OCI-LY3 (cell line): ENCODE results near the gene CIB1.

Source experiments
- H2AFZ ChIP-seq: fragments of 200-600, 300-600 bp; shearing (Covaris generic); 2 replicates; pipeline ENCODE4 v1.6.0; 2014; ENCODE audit warnings: antibody characterized with exemption, low read depth, low read length
- H3K27ac ChIP-seq: fragments of 200-600, 300-600 bp; sonication (generic); 2 replicates; pipeline ENCODE4 v1.5.1; 2014; ENCODE audit warnings: mild to moderate bottlenecking, low read length, moderate library complexity, mixed read lengths
- H3K27me3 ChIP-seq: fragments of 200-600, 300-600 bp; sonication (generic); 2 replicates; pipeline ENCODE4 v1.6.1; 2014; ENCODE audit warnings: low read depth, low read length, mixed read lengths
- H3K36me3 ChIP-seq: fragments of 200-600, 300-600 bp; sonication (generic); replicated peaks from 2 replicates; pipeline ENCODE3; 2014; ENCODE audit warnings: low read depth, low read length, mixed read lengths
- H3K4me1 ChIP-seq: fragments of 300-600, 200-600 bp; sonication (generic); 2 replicates; pipeline ENCODE4 v1.6.1; 2014; ENCODE audit warnings: low read length, mixed read lengths
- H3K4me2 ChIP-seq: fragments of 200-600, 300-600 bp; sonication (generic); 2 replicates; pipeline ENCODE4 v1.6.1; 2014; ENCODE audit warnings: low read length, mixed read lengths
- H3K4me3 ChIP-seq: fragments of 300-600, 200-600 bp; sonication (generic); 2 replicates; pipeline ENCODE4 v1.5.1; 2014; ENCODE audit warnings: antibody characterized with exemption, mild to moderate bottlenecking, low read length, moderate library complexity
- H3K79me2 ChIP-seq: fragments of 300-600, 200-600 bp; shearing (Covaris generic); 2 replicates; pipeline ENCODE4 v1.6.1; 2014; ENCODE audit warnings: mild to moderate bottlenecking, low read length, mixed read lengths
- H3K9ac ChIP-seq: fragments of 300-600, 200-600 bp; shearing (Covaris generic); 2 replicates; pipeline ENCODE4 v1.6.0; 2014; ENCODE audit warnings: mild to moderate bottlenecking, low read length, moderate library complexity
- H3K9me3 ChIP-seq: fragments of 200-600, 300-600 bp; shearing (Covaris generic); 2 replicates; pipeline ENCODE4 v1.6.1; 2014; ENCODE audit warnings: low read length, mixed read lengths; ENCODE audit not compliant: insufficient read depth
- H4K20me1 ChIP-seq: fragments of 200-600, 300-600 bp; sonication (generic); 2 replicates; pipeline ENCODE4 v1.6.1; 2016; ENCODE audit warnings: low read length, mixed read lengths; ENCODE audit not compliant: insufficient read depth
- EZH2phosphoT487 ChIP-seq: fragments of 200-600 bp; shearing (Covaris generic); IDR thresholded peaks from 2 replicates; pipeline ENCODE4 v1.6.1; 2018; ENCODE audit warnings: antibody characterized with exemption, mixed run types, low read depth
- TF ChIP-seq, protein P1 (sequence below): fragments of 200-600, 300-600 bp; sonication (generic); IDR thresholded peaks from 2 replicates; pipeline ENCODE4 v1.5.1; 2014; ENCODE audit warnings: antibody characterized with exemption, low read length, low read depth

CIB1 gene

DNA sequence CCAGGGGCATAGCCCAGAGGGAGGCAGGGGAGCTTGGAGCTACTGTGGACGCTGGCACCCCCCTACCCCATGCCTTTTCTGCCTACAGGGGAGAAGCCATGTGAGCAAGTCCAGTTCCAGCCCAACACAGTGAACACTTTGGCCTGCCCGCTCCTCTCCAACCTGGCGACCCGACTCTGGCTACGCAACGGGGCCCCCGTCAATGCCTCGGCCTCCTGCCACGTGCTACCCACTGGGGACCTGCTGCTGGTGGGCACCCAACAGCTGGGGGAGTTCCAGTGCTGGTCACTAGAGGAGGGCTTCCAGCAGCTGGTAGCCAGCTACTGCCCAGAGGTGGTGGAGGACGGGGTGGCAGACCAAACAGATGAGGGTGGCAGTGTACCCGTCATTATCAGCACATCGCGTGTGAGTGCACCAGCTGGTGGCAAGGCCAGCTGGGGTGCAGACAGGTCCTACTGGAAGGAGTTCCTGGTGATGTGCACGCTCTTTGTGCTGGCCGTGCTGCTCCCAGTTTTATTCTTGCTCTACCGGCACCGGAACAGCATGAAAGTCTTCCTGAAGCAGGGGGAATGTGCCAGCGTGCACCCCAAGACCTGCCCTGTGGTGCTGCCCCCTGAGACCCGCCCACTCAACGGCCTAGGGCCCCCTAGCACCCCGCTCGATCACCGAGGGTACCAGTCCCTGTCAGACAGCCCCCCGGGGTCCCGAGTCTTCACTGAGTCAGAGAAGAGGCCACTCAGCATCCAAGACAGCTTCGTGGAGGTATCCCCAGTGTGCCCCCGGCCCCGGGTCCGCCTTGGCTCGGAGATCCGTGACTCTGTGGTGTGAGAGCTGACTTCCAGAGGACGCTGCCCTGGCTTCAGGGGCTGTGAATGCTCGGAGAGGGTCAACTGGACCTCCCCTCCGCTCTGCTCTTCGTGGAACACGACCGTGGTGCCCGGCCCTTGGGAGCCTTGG lies 5.6 kb downstream of the CIB1 start:
- Histone ChIP-seq H4K20me1 (no peaks in the 10 kb centered on the region; the same call in 1 of the 2 replicates), H3K4me1 (peaks cover 5% of the 10 kb centered on the region), H3K36me3 (peaks cover 24% of the 10 kb centered on the region)

DNA sequence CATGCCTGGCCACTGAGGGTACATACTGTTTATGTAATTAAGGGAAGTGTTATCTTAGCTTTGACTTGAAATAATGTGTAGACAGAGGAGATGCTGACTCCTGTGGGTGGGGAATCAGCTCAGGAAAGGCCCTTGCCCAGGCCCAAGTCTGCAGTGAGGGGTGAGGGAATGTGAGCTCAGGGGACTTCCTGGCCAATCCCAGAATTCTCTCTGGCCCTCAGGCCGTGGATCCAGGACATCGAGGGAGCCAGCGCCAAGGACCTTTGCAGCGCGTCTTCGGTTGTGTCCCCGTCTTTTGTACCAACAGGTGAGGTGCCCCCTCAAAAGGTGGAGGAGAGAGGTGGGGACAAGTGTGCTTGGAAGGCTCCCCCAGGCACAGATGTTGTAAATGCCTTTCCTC lies 6.4 kb downstream of the CIB1 start:
- Histone ChIP-seq H4K20me1 (no peaks in the 10 kb centered on the region; the same call in 1 of the 2 replicates), H2AFZ (no peak overlapping the region), H3K27ac (no peak overlapping the region), H3K4me3 (no peak overlapping the region), H3K4me2 (no peak overlapping the region), H3K9me3 (no peaks in the 10 kb centered on the region), H3K9ac (no peak overlapping the region), H3K27me3 (no peaks in the 10 kb centered on the region), H3K79me2 (no peaks in the 10 kb centered on the region), H3K36me3 (peaks cover 24% of the 10 kb centered on the region), H3K4me1 (no peaks in the 10 kb centered on the region)
- no peak for TF ChIP-seq EZH2phosphoT487
- TF ChIP-seq, protein P1, sequence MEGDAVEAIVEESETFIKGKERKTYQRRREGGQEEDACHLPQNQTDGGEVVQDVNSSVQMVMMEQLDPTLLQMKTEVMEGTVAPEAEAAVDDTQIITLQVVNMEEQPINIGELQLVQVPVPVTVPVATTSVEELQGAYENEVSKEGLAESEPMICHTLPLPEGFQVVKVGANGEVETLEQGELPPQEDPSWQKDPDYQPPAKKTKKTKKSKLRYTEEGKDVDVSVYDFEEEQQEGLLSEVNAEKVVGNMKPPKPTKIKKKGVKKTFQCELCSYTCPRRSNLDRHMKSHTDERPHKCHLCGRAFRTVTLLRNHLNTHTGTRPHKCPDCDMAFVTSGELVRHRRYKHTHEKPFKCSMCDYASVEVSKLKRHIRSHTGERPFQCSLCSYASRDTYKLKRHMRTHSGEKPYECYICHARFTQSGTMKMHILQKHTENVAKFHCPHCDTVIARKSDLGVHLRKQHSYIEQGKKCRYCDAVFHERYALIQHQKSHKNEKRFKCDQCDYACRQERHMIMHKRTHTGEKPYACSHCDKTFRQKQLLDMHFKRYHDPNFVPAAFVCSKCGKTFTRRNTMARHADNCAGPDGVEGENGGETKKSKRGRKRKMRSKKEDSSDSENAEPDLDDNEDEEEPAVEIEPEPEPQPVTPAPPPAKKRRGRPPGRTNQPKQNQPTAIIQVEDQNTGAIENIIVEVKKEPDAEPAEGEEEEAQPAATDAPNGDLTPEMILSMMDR = no peak

More for the DNA sequence above, 5.6 kb downstream of the CIB1 start:
- H3K9me3 ChIP-seq = no peaks in the 10 kb centered on the region
- H3K4me3 ChIP-seq = no peak overlapping the region
- no peak overlapping the region for H3K27ac ChIP-seq
- no peak overlapping the region for H3K9ac ChIP-seq
- no peak for TF ChIP-seq EZH2phosphoT487
- TF ChIP-seq, protein P1 = no peak
- no peak overlapping the region for H2AFZ ChIP-seq
- H3K79me2 ChIP-seq = peaks cover 3% of the 10 kb centered on the region; the same call in 1 of the 2 replicates
- no peak overlapping the region for H3K4me2 ChIP-seq
- H3K27me3 ChIP-seq = no peaks in the 10 kb centered on the region

DNA sequence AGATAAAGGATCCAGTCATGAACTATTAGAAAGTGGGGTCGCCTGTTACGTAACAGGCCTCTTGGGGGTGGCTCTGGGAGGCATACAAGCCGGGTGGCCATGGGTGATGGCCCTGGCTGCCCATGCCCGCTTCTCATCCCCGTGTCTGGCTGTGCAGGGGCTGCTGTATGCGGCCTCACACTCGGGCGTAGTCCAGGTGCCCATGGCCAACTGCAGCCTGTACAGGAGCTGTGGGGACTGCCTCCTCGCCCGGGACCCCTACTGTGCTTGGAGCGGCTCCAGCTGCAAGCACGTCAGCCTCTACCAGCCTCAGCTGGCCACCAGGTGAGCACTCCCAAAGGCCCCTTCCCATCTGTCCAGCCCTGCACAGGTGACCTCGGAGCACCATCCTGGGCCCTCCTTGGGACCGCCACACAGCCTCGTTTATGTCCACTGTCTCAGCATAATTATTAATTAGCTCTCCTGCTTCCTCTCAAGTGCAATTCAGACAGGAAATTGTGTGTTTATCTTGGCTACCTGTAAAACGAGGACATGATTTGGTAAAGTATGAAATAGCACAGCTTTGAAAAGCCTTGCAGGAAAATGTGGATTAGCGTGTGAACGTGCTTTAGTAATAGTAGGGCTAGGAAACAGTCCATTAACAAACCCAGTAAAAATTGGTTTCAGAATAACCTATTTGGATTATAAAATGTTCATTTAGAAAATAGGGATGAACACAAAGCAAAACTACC lies 8.1 kb downstream of the CIB1 start:
- Histone ChIP-seq H3K79me2 (no peaks in the 10 kb centered on the region), H3K4me3 (no peak overlapping the region), H2AFZ (no peak overlapping the region), H3K36me3 (peaks cover 19% of the 10 kb centered on the region), H3K4me2 (no peak overlapping the region), H3K27me3 (no peaks in the 10 kb centered on the region), H4K20me1 (no peaks in the 10 kb centered on the region), H3K9me3 (no peaks in the 10 kb centered on the region), H3K9ac (no peak overlapping the region), H3K4me1 (no peaks in the 10 kb centered on the region), H3K27ac (no peak overlapping the region)
- TF ChIP-seq EZH2phosphoT487 = no peak
- TF ChIP-seq, protein P1 = no peak

DNA sequence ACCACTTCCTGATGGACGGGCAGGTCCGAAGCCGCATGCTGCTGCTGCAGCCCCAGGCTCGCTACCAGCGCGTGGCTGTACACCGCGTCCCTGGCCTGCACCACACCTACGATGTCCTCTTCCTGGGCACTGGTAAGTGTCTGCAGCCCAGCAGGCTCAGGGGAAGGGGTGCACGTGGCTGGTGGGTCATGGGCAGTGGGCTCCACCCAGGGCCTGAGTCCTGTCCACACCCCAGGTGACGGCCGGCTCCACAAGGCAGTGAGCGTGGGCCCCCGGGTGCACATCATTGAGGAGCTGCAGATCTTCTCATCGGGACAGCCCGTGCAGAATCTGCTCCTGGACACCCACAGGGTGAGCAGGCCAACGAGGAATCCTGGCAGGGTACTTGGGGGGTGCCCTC lies 8.7 kb downstream of the CIB1 start:
- H4K20me1 ChIP-seq = no peaks in the 10 kb centered on the region
- H3K4me2 ChIP-seq = no peak overlapping the region
- TF ChIP-seq EZH2phosphoT487 = no peak
- TF ChIP-seq, protein P1 = no peak
- H3K9ac ChIP-seq = no peak overlapping the region
- no peaks in the 10 kb centered on the region for H3K4me1 ChIP-seq
- H3K27me3 ChIP-seq = no peaks in the 10 kb centered on the region
- no peak overlapping the region for H3K4me3 ChIP-seq
- H3K9me3 ChIP-seq = no peaks in the 10 kb centered on the region
- no peak overlapping the region for H2AFZ ChIP-seq
- no peaks in the 10 kb centered on the region for H3K79me2 ChIP-seq
- no peak overlapping the region for H3K27ac ChIP-seq
- peaks cover 19% of the 10 kb centered on the region for H3K36me3 ChIP-seq
